RWPE2 (cell line): Measurements from ENCODE around the gene PSME2.

Source experiments
- ATAC-seq: fragments of 200-7000 bp; cut with Tn5 transposase; 3 replicates; pipeline ENCODE4 v1.9.1; 2021; ENCODE audit warnings: low read depth
- DNase-seq: peaks from one replicate; pipeline ENCODE4 v3.0.0-alpha.2; 2020; ENCODE audit warnings: low spot score
- H3K27ac ChIP-seq: fragments of 450-650 bp; 2 replicates; pipeline ENCODE4 v1.5.1; 2017; ENCODE audit warnings: mild to moderate bottlenecking; ENCODE audit not compliant: poor library complexity, severe bottlenecking
- H3K27me3 ChIP-seq: fragments of 250-450 bp; sonication (Bioruptor Pico); 2 replicates; pipeline ENCODE4 v1.5.1; 2021; ENCODE audit warnings: mild to moderate bottlenecking, moderate library complexity; ENCODE audit not compliant: insufficient read depth, poor library complexity, severe bottlenecking
- H3K36me3 ChIP-seq: fragments of 250-450 bp; sonication (Bioruptor Pico); 2 replicates; pipeline ENCODE4 v1.5.1; 2020; ENCODE audit warnings: low read depth, mild to moderate bottlenecking, moderate library complexity
- H3K4me1 ChIP-seq: fragments of 250-450 bp; sonication (Bioruptor Pico); 2 replicates; pipeline ENCODE4 v1.5.1; 2021; ENCODE audit warnings: mild to moderate bottlenecking, moderate library complexity; ENCODE audit not compliant: insufficient read depth, poor library complexity, severe bottlenecking
- H3K4me3 ChIP-seq: fragments of 250-450 bp; sonication (Bioruptor Pico); 2 replicates; pipeline ENCODE4 v1.5.1; 2021; ENCODE audit warnings: mild to moderate bottlenecking, moderate library complexity; ENCODE audit not compliant: severe bottlenecking
- H3K9me3 ChIP-seq: fragments of 250-450 bp; sonication (Bioruptor Pico); 2 replicates; pipeline ENCODE4 v1.5.1; 2021; ENCODE audit warnings: mild to moderate bottlenecking, moderate library complexity; ENCODE audit not compliant: severe bottlenecking
- CTCF ChIP-seq: fragments of 450-650 bp; IDR thresholded peaks from one replicate; pipeline ENCODE4 v1.5.1; 2017; ENCODE audit warnings: mild to moderate bottlenecking, moderate library complexity; ENCODE audit not compliant: poor library complexity, severe bottlenecking

PSME2 gene

GRCh38 chr14:24179961-24180796, 33.8 kb upstream of the PSME2 start:
- DNase-seq: peak; percentile 63
- peak; percentile 8; the same call in 2 of the 3 replicates for ATAC-seq
- no peak for TF ChIP-seq CTCF
- Histone ChIP-seq H3K4me3 (no peak overlapping the region), H3K36me3 (peaks cover 54% of the 10 kb centered on the region), H3K9me3 (no peaks in the 10 kb centered on the region), H3K4me1 (no peaks in the 10 kb centered on the region), H3K27me3 (no peaks in the 10 kb centered on the region), H3K27ac (no peak overlapping the region)

GRCh38 chr14:24179294-24179960, 33.0 kb upstream of the PSME2 start:
- no peaks in the 10 kb centered on the region for H3K4me1 ChIP-seq
- ATAC-seq: no peak; the same call in 2 of the 3 replicates
- peak; percentile 62 for DNase-seq
- no peaks in the 10 kb centered on the region for H3K9me3 ChIP-seq
- H3K4me3 ChIP-seq: no peak overlapping the region
- TF ChIP-seq CTCF: no peak
- no peaks in the 10 kb centered on the region for H3K27me3 ChIP-seq
- no peak overlapping the region for H3K27ac ChIP-seq
- H3K36me3 ChIP-seq: peaks cover 46% of the 10 kb centered on the region

- no peaks in the 10 kb centered on the region for H3K4me1 ChIP-seq
- H3K27ac ChIP-seq: no peak overlapping the region
- DNase-seq (peak; percentile 59), ATAC-seq (no peak)
- no peak for TF ChIP-seq CTCF
- peaks cover 41% of the 10 kb centered on the region for H3K36me3 ChIP-seq
- no peaks in the 10 kb centered on the region for H3K9me3 ChIP-seq
- H3K4me3 ChIP-seq: no peak overlapping the region
- no peaks in the 10 kb centered on the region for H3K27me3 ChIP-seq
These were observed 32.2 kb upstream of the PSME2 start for GRCh38 chr14:24178399-24179178.

- Histone ChIP-seq H3K36me3 (peaks cover 34% of the 10 kb centered on the region), H3K4me3 (no peak overlapping the region), H3K9me3 (no peaks in the 10 kb centered on the region), H3K4me1 (no peaks in the 10 kb centered on the region), H3K27me3 (no peaks in the 10 kb centered on the region), H3K27ac (no peak overlapping the region)
- no peak for ATAC-seq
- DNase-seq: peak; percentile 59
- no peak for TF ChIP-seq CTCF
These were observed 31.5 kb upstream of the PSME2 start for GRCh38 chr14:24177891-24178290.
